ENCODE results near the gene ACVRL1.

Gene ACVRL1

DNA sequence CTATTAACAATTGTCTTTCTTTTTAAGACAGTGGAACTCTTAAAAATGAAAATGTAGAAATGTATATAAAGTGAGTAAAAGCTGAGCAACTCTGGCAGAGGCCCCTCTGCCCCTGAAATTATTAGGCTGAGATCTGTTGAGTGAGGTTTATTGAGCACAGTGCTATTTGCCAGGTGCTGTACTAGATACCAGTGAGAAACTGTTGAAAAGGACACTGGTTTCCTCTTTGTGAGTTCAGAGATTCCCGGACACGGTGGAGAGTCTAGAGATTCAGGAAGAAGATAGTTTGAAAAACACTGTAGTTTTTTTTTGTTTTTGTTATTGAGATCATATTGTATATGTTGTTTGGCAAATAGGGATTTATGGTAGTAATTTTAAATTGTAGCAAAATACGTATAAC, 55.4 kb downstream of the ACVRL1 start:
- TF ChIP-seq TAF1 (IDR thresholded peaks at IDR 0.05; ENCODE audit: borderline replicate concordance, low read depth, low read length): no peak
- TF ChIP-seq POLR2A (IDR thresholded peaks at IDR 0.05; ENCODE audit: low read depth, low read length): no peak
- TF ChIP-seq POLR2AphosphoS5 (IDR thresholded peaks at IDR 0.05; ENCODE audit: low read depth, low read length): no peak
- no peak for DNase-seq (ENCODE audit: insufficient read length)
- no peak for FAIRE-seq

DNA sequence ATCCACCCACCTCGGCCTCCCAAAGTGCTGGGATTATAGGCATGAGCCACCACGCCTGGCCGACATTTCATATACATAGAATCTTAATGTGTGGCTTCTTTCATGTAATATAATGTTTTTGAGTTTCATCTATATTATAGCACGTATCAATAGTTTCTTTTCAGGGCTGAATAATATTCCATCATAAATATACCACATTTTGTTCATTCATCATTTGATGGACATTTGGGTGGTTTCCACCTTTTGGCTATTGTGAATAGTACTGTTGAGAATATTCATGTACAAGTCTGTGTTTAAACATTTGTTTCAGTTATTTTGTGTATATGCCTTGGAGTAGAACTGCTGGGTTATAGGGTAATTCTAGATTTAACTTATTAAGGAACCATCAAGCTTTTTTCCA, 56.2 kb downstream of the ACVRL1 start:
- FAIRE-seq: no peak
- no peak for TF ChIP-seq POLR2A (IDR thresholded peaks at IDR 0.05; ENCODE audit: low read depth, low read length)
- no peak for TF ChIP-seq TAF1 (IDR thresholded peaks at IDR 0.05; ENCODE audit: borderline replicate concordance, low read depth, low read length)
- TF ChIP-seq POLR2AphosphoS5 (IDR thresholded peaks at IDR 0.05; ENCODE audit: low read depth, low read length): no peak
- no peak for DNase-seq (ENCODE audit: insufficient read length)

DNA sequence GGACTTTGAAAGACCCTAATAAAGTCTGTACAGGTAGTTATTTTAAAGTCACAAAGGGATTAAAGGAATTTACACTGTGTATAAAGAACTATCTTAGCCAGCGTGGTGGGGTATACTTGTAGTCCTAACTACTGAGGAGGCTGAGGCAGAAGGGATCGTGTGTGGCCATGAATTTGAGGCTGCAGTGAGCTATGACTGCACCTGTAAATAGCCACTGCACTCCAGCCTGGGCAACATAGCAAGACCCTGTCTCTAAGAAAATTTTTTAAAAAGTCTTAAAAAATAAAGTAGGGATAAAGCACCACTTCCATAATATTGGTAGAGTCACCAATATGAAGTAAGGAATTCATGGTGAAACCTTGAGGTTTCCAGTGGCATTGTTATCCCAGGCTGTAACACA, 62.3 kb downstream of the ACVRL1 start:
- DNase-seq (ENCODE audit: insufficient read length) (no peak), FAIRE-seq (no peak)
- no peak for TF ChIP-seq POLR2A (IDR thresholded peaks at IDR 0.05; ENCODE audit: low read depth, low read length)
- no peak for TF ChIP-seq TAF1 (IDR thresholded peaks at IDR 0.05; ENCODE audit: borderline replicate concordance, low read depth, low read length)
- TF ChIP-seq POLR2AphosphoS5 (IDR thresholded peaks at IDR 0.05; ENCODE audit: low read depth, low read length): no peak

DNA sequence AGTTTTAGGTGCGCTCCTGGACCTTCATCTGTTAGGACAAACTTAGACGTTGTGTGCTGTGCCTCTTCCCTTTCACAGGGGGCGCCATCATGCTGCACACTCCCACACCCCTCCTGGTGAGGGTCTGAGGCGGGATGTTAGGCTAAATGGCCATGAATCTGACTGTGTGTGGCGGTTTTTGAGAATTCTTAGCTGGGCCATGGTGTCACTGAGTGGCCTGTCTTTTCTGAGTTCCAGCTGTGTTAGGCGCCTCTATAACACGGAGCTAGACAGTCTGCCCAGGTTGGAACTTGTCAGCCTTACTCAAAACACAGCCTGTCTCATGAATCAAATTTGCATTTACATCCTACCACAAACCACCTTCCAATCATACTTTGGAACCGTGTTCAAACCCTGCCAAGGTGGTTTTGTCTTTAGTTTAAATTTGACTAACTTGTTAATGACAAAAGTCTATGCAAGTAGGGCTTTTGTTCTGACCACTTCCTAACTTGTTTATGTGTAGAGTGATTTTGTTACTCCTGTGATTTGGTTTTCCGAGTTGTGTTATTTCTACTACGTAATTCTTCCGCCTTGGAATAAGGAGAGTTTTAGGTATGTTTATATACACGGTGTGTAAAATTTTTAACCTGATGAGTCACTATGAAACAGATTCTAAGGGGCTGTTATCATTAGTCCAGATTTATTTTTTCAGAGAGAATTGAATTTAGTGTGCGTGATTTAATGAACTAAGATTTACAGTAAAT, 63.8 kb downstream of the ACVRL1 start:
- TF ChIP-seq POLR2A (IDR thresholded peaks at IDR 0.05; ENCODE audit: low read depth, low read length) (no peak), TAF1 (IDR thresholded peaks at IDR 0.05; ENCODE audit: borderline replicate concordance, low read depth, low read length) (no peak), POLR2AphosphoS5 (IDR thresholded peaks at IDR 0.05; ENCODE audit: low read depth, low read length) (no peak)
- FAIRE-seq (peak; percentile 67), DNase-seq (ENCODE audit: insufficient read length) (no peak)

DNA sequence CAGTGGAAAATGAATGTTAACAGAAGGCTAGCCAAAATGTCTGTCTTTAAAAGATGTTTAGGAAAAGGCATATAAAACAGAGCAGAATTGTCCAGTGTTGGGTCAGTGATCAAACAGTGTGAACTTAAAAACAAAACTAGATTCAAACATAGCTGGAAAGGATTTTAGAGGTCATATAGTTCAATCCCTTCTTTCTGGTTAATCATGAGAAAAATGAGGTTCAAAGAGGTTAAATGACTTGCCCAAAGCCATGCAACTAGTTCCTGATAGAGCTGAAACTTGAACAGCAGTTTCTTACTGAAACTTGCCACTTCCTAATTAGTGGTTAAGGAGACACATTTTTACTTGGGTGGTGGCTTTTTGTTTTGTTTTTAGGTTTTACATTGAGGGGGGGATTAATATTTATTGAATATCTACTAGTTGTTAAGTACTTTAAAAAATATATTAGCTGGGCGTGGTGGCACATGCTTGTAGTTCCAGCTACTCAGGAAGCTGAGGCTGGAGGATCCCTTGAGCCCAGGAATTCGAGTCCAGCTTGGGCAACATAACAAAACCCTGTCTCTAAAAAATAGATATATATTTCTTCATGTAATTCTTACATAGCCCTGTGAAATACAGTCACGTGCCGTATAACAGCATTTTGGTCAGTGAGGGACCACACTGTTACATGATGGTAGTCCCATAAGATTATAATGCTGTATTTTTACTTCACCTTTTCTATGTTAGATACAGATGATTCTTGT, 64.5 kb downstream of the ACVRL1 start:
- no peak for TF ChIP-seq POLR2AphosphoS5 (IDR thresholded peaks at IDR 0.05; ENCODE audit: low read depth, low read length)
- DNase-seq (ENCODE audit: insufficient read length) (no peak), FAIRE-seq (no peak)

GRCh38 chr12:51972422-51972812, 65.1 kb downstream of the ACVRL1 start:
- FAIRE-seq: no peak
- no peak for TF ChIP-seq TAF1 (IDR thresholded peaks at IDR 0.05; ENCODE audit: borderline replicate concordance, low read depth, low read length)
- no peak for TF ChIP-seq POLR2A (IDR thresholded peaks at IDR 0.05; ENCODE audit: low read depth, low read length)
- no peak for TF ChIP-seq POLR2AphosphoS5 (IDR thresholded peaks at IDR 0.05; ENCODE audit: low read depth, low read length)

GRCh38 chr12:51972849-51973273, 65.6 kb downstream of the ACVRL1 start:
- no peak for DNase-seq (ENCODE audit: insufficient read length)
- TF ChIP-seq POLR2AphosphoS5 (IDR thresholded peaks at IDR 0.05; ENCODE audit: low read depth, low read length) (no peak), TAF1 (IDR thresholded peaks at IDR 0.05; ENCODE audit: borderline replicate concordance, low read depth, low read length) (no peak), POLR2A (IDR thresholded peaks at IDR 0.05; ENCODE audit: low read depth, low read length) (no peak)
- no peak for FAIRE-seq

More at GRCh38 chr12:51972422-51972812, 65.1 kb downstream of the ACVRL1 start:
- no peak for DNase-seq (ENCODE audit: insufficient read length)
